ENCODE measurements around the gene PCDHB9.
"Not testable (repeated sequence)": the region's sequence is repeated elsewhere in the genome, so short reads cannot be mapped to it uniquely, and the experiment has no call there.

The PCDHB9 gene

DNA sequence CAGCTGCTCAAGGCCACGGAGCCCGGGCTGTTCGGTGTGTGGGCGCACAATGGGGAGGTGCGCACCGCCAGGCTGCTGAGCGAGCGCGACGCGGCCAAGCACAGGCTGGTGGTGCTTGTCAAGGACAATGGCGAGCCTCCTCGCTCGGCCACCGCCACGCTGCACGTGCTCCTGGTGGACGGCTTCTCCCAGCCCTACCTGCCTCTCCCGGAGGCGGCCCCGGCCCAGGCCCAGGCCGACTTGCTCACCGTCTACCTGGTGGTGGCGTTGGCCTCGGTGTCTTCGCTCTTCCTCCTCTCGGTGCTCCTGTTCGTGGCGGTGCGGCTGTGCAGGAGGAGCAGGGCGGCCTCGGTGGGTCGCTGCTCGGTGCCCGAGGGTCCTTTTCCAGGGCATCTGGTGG is 2.2 kb downstream of the PCDHB9 start:
- DNase-seq, result not testable (repeated sequence)

DNA sequence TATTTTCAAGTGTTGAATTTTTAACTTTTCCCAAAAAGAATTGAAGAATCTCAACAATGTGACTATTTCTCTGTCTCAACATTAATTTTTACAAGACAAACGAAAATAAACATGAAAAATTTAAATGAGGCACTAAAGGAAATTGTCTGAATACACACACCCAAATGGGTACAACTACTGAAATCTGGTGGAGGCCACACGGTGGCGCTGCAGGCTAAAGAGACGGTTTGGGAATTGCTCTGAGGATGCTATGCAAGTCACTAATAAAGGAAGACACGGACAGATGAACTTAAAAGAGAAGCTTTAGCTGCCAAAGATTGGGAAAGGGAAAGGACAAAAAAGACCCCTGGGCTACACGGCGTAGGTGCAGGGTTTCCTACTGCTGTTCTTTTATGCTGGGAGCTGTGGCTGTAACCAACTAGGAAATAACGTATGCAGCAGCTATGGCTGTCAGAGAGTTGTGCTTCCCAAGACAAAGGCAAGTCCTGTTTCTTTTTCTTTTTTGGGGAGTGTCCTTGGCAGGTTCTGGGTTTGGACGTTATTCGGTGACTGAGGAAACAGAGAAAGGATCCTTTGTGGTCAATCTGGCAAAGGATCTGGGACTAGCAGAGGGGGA is 5.3 kb downstream of the PCDHB9 start, which contains the start of gene PCDHB10:
Gene PCDHB10, plus strand, starts transcription at position 244 of the 616 bp plus-strand sequence. Its CDS starts 200 bp downstream, at position 444.
- DNase-seq, result peak; percentile 4 to 58

DNA sequence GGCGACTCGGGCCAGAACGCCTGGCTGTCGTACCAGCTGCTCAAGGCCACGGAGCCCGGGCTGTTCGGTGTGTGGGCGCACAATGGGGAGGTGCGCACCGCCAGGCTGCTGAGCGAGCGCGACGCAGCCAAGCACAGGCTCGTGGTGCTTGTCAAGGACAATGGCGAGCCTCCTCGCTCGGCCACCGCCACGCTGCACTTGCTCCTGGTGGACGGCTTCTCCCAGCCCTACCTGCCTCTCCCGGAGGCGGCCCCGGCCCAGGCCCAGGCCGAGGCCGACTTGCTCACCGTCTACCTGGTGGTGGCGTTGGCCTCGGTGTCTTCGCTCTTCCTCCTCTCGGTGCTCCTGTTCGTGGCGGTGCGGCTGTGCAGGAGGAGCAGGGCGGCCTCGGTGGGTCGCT is 7.4 kb downstream of the PCDHB9 start:
- not testable (repeated sequence) for DNase-seq

DNA sequence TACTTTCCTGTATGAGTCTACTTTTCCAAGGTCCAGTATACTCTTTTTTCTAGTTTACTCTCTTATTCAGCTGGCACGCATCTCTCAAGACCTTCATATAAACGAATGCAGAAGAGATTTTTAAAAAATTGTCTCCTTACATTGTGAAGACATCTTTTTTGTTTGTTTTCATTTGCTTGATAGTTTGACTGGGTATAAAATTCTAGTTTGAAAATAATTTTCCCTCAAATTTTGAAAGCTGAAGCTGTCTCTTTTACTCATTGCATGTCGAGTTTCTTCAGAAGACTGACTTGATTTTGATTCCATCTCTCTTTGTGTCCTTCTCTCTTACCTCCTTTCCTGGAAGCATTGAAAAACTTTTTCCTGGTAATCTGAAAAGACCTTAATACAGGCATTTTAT is 9.4 kb downstream of the PCDHB9 start:
- no peak for DNase-seq

DNA sequence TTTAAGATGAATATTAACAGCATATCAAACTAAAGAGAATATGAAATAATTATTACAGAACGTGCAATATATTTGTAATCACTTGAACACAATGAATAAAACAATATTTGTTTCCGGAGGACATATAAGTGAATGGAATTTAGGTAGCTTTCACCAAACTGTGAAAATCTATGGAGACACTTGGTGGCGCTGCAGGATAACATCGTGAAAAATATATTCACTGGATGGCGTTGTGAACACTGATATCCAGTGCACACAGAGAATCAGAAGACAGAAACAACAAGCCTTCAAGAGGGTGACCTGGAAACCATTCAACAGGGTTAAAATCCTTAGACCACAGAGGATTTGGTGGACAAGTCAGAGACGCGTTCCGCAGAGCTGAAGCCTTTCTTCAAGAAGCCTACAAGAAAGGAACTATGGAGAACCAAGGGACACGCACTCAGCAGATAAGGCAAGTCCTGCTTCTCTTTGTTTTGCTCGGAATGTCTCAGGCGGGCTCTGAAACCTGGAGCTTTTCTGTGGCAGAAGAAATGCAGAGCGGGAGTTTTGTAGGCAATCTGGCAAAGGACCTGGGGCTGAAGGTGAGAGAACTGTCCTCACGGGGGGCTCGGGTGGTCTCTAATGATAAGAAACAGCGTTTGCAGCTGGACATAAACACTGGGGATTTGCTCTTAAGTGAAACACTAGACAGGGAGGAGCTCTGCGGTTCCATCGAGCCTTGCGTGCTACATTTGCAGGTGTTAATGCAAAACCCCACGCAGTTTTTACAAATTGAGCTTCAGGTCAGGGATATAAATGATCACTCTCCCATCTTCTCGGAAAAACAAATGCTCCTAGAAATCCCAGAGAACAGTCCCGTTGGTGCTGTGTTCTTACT is 12.6 kb downstream of the PCDHB9 start, which contains the start of gene PCDHB11:
Gene PCDHB11, plus strand, starts transcription at position 269 of the 877 bp plus-strand sequence. Its CDS starts 148 bp downstream, at position 417.
- DNase-seq, result peak; percentile 39 to 54

DNA sequence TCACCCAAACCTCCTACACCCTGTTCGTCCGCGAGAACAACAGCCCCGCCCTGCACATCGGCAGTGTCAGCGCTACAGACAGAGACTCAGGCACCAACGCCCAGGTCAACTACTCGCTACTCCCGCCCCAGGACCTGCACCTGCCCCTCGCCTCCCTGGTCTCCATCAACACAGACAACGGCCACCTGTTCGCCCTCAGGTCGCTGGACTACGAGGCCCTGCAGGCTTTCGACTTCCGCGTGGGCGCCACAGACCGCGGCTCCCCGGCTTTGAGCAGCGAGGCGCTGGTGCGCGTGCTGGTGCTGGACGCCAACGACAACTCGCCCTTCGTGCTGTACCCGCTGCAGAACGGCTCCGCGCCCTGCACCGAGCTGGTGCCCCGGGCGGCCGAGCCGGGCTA is 14.2 kb downstream of the PCDHB9 start:
- not testable (repeated sequence) for DNase-seq

DNA sequence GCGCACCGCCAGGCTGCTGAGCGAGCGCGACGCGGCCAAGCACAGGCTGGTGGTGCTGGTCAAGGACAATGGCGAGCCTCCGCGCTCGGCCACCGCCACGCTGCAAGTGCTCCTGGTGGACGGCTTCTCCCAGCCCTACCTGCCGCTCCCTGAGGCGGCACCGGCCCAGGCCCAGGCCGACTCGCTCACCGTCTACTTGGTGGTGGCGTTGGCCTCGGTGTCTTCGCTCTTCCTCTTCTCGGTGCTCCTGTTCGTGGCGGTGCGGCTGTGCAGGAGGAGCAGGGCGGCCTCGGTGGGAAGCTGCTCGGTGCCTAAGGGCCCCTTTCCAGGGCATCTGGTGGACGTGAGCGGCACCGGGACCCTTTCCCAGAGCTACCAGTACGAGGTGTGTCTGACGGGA is 14.7 kb downstream of the PCDHB9 start:
- DNase-seq, result not testable (repeated sequence)

DNA sequence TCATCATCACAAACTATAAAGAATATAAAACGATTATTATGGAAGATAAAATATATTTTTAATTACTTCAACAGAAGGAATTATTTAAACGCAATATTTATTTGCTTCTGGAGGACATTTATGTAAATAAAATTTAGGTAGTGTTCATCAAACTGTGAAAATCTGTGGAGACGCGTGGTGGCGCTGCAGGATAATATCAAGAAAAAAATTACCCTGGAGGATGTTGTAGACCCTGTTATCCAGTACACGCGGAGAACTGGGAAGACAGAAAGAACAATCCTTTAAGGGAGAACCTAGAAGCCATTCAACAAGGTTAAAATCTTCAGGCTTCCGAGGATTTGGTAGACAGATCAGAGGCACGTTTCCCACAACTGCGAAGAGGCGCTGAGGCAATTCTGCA is 21.5 kb downstream of the PCDHB9 start, which contains the start of gene PCDHB12:
Gene PCDHB12, plus strand, starts transcription at position 242 of the 400 bp plus-strand sequence. CDS start 189 bp downstream, outside the sequence.
- peak; percentile 27 to 56 for DNase-seq

DNA sequence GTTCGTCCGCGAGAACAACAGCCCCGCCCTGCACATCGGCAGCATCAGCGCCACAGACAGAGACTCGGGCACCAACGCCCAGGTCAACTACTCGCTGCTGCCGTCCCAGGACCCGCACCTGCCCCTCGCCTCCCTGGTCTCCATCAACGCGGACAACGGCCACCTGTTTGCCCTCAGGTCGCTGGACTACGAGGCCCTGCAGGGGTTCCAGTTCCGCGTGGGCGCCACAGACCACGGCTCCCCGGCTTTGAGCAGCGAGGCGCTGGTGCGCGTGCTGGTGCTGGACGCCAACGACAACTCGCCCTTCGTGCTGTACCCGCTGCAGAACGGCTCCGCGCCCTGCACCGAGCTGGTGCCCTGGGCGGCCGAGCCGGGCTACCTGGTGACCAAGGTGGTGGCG is 23.3 kb downstream of the PCDHB9 start:
- not testable (repeated sequence) for DNase-seq

DNA sequence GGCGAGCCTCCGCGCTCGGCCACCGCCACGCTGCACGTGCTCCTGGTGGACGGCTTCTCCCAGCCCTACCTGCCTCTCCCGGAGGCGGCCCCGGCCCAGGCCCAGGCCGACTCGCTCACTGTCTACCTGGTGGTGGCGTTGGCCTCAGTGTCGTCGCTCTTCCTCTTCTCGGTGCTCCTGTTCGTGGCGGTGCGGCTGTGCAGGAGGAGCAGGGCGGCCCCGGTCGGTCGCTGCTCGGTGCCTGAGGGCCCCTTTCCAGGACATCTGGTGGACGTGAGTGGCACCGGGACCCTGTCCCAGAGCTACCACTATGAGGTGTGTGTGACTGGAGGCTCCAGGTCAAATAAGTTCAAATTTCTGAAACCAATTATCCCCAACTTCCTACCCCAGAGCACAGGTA is 23.9 kb downstream of the PCDHB9 start:
- not testable (repeated sequence) for DNase-seq

DNA sequence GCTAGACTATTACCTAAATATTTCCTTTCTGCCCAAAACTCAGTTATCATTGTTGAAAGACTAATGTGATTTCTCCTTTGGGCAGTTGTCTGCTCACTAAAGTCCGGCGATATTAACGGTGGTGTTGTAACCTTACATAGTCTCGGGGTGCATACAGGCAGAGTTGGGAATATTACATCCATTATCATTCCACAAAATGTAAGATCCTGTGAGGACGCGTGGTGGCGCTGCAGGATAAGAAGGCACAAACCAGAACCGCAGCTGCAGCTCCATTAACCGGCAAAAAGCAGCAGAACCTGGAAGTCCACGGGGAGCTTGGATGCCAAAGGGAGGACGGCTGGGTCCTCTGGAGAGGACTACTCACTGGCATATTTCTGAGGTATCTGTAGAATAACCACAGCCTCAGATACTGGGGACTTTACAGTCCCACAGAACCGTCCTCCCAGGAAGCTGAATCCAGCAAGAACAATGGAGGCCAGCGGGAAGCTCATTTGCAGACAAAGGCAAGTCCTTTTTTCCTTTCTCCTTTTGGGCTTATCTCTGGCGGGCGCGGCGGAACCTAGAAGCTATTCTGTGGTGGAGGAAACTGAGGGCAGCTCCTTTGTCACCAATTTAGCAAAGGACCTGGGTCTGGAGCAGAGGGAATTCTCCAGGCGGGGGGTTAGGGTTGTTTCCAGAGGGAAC is 26.8 kb downstream of the PCDHB9 start, which contains the start of gene PCDHB13:
Gene PCDHB13, plus strand, starts transcription at position 264 of the 684 bp plus-strand sequence. Its CDS starts 205 bp downstream, at position 469.
- DNase-seq, result peak; percentile 11 to 47

DNA sequence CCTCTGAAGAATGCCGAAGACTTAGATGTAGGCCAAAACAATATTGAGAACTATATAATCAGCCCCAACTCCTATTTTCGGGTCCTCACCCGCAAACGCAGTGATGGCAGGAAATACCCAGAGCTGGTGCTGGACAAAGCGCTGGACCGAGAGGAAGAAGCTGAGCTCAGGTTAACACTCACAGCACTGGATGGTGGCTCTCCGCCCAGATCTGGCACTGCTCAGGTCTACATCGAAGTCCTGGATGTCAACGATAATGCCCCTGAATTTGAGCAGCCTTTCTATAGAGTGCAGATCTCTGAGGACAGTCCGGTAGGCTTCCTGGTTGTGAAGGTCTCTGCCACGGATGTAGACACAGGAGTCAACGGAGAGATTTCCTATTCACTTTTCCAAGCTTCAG is 27.6 kb downstream of the PCDHB9 start:
- not testable (repeated sequence) for DNase-seq

DNA sequence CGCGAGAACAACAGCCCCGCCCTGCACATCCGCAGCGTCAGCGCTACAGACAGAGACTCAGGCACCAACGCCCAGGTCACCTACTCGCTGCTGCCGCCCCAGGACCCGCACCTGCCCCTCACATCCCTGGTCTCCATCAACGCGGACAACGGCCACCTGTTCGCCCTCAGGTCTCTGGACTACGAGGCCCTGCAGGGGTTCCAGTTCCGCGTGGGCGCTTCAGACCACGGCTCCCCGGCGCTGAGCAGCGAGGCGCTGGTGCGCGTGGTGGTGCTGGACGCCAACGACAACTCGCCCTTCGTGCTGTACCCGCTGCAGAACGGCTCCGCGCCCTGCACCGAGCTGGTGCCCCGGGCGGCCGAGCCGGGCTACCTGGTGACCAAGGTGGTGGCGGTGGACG is 28.5 kb downstream of the PCDHB9 start:
- not testable (repeated sequence) for DNase-seq

DNA sequence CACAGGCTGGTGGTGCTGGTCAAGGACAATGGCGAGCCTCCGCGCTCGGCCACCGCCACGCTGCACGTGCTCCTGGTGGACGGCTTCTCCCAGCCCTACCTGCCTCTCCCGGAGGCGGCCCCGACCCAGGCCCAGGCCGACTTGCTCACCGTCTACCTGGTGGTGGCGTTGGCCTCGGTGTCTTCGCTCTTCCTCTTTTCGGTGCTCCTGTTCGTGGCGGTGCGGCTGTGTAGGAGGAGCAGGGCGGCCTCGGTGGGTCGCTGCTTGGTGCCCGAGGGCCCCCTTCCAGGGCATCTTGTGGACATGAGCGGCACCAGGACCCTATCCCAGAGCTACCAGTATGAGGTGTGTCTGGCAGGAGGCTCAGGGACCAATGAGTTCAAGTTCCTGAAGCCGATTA is 29.1 kb downstream of the PCDHB9 start:
- not testable (repeated sequence) for DNase-seq

DNA sequence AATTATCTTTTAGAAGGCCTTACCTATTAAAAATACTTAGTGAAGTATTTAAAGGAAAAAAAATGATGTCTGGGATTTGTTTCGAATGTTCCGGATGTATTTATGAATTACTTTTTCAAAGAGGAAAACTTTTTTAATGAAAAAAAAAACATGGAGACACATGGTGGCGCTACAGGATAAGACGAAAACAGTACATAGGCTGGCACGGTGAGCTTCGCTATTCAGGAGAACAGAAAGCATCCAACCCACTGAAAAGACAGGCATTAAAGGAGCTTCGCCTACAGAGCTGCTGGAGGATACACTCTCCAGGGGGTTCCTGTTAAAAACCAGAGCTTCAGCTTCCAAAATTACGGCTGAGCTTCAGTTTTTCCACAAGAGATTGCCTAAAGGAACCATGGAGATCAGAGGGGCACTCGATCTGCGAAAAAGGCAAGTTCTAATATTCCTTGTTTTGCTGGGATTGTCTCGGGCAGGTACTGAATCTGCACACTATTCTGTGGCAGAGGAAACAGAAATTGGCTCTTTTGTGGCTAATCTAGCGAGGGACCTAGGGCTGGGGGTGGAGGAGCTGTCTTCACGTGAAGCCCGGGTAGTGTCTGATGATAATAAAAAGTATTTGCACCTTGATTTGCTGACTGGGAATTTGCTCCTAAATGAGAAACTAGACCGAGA is 36.3 kb downstream of the PCDHB9 start, which contains the start of gene PCDHB14:
Gene PCDHB14, plus strand, starts transcription at position 232 of the 672 bp plus-strand sequence. Its CDS starts 163 bp downstream, at position 395.
- peak; percentile 3 to 66 for DNase-seq

DNA sequence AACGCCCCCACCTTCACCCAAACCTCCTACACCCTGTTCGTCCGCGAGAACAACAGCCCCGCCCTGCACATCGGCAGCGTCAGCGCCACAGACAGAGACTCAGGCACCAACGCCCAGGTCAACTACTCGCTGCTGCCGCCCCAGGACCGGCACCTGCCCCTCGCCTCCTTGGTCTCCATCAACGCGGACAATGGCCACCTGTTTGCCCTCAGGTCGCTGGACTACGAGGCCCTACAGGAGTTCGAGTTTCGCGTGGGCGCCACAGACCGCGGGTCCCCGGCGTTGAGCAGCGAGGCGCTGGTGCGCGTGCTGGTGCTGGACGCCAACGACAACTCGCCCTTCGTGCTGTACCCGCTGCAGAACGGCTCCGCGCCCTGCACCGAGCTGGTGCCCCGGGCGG is 37.9 kb downstream of the PCDHB9 start:
- DNase-seq, result not testable (repeated sequence)

DNA sequence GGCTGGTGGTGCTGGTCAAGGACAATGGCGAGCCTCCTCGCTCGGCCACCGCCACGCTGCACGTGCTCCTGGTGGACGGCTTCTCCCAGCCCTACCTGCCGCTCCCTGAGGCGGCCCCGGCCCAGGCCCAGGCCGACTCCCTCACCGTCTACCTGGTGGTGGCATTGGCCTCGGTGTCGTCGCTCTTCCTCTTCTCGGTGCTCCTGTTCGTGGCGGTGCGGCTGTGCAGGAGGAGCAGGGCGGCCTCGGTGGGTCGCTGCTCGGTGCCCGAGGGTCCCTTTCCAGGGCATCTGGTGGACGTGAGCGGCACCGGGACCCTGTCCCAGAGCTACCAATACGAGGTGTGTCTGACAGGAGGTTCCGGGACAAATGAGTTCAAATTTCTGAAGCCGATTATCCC is 38.5 kb downstream of the PCDHB9 start:
- not testable (repeated sequence) for DNase-seq

DNA sequence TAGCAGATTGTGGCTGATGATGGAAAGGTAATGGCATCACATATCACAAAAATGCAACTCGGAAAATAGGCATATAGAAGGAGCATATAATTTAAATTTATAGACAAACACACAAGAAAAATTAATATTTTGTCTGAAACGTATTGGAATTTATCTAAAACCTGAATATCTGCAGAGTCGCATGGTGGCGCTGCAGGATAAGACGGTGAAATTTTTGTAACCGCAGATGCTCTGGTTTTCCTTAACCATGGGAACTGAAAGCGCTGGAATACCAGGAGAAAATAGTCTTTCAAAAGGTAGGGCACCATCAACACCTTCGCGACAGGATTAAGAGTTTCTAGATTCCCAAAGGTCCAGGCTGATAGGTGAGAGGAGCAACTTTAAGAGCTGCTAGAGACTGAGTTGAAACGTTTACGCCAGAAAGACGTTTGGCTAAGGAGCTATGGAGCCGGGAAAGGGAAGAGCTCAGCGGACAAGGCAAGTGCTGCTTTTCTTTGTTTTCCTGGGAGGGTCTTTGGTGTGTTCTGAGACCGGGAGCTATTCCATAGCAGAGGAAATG is 47.2 kb downstream of the PCDHB9 start:
- no peak for DNase-seq

DNA sequence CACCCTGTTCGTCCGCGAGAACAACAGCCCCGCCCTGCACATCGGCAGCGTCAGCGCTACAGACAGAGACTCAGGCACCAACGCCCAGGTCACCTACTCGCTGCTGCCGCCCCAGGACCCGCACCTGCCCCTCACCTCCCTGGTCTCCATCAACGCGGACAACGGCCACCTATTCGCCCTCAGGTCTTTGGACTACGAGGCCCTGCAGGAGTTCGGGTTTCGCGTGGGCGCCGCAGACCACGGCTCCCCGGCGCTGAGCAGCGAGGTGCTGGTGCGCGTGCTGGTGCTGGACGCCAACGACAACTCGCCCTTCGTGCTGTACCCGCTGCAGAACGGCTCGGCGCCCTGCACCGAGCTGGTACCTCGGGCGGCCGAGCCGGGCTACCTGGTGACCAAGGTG is 49.0 kb downstream of the PCDHB9 start:
- not testable (repeated sequence) for DNase-seq

DNA sequence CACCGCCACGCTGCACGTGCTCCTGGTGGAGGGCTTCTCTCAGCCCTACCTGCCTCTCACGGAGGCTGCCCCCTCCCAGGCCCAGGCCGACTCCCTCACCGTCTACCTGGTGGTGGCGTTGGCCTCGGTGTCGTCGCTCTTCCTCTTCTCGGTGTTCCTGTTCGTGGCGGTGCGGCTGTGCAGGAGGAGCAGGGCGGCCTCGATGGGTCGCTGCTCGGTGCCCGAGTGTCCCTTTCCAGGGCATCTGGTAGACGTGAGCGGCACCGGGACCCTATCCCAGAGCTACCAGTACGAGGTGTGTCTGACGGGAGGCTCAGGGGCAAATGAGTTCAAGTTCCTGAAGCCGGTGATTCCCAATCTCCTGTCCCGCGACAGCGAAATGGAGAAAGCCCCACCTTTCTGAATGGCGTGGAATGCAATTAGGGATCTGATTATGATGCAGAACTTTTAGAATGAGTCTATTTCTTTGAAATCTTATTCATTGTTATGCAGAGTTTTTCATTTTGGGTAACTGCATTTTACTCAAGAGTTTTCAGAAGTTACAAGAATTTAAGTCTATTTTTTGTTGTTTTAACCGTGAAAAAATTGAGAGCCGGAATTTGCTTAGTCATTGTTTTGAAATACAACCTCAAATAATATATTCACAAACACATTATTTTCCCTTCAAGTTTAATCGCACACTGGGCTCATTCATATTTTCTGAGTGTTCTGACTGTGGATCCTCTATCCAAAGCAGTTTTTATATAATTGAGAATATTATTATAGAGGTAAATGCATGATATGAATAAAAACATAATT is 49.8 kb downstream of the PCDHB9 start:
- DNase-seq, result no peak
